Fibroblast of the aortic adventitia (primary cell): Measurements from ENCODE around the gene FIBP. TPM values are rescaled to one million over a fixed set of nuclear protein-coding genes. Genes with fewer than 3 reads are reported as not detected.
A peak's percentile ranks its signal among the peaks of the same experiment; 100 is the strongest.

ENCODE experiments used
- DNase-seq: peaks from one replicate; pipeline ENCODE4 v3.0.0-alpha.2; 2010; ENCODE audit warnings: low read depth
- H3K4me3 ChIP-seq: 2 replicates; pipeline ENCODE4 v1.5.1; 2011; ENCODE audit warnings: low read depth, mild to moderate bottlenecking, control low read depth, low read length, moderate library complexity
- CTCF ChIP-seq: IDR thresholded peaks from 2 replicates; pipeline ENCODE4 v1.5.1; 2011; ENCODE audit warnings: mild to moderate bottlenecking, low read length, control low read depth, inconsistent platforms; ENCODE audit not compliant: insufficient read depth
- total RNA-seq: library from RNA; depleted of rRNA; stranded (reverse); fragments of >200 nt; gene quantifications from 2 replicates; pipeline ENCODE4 v1.2.3, GENCODE V29; 2012; ENCODE audit warnings: low replicate concordance

FIBP gene
- total RNA-seq, 1 donor, result 157 TPM

- no peak for TF ChIP-seq CTCF
- DNase-seq, result no peak
Measured at GRCh38 chr11:65927904-65928397, 39.7 kb upstream of the FIBP start.

GRCh38 chr11:65925397-65925796 is 37.1 kb upstream of the FIBP start:
- TF ChIP-seq CTCF, result no peak
- no peak overlapping the region for H3K4me3 ChIP-seq
- DNase-seq, result no peak

More at GRCh38 chr11:65927904-65928397, 39.7 kb upstream of the FIBP start:
- no peak overlapping the region for H3K4me3 ChIP-seq

- no peak for DNase-seq
- no peak overlapping the region for H3K4me3 ChIP-seq
- no peak for TF ChIP-seq CTCF
Measured at GRCh38 chr11:65922565-65922964, 34.3 kb upstream of the FIBP start.

- no peak for DNase-seq
- TF ChIP-seq CTCF, result no peak
- H3K4me3 ChIP-seq, result no peak overlapping the region
Measured at GRCh38 chr11:65921876-65922275, 33.6 kb upstream of the FIBP start.

GRCh38 chr11:65921033-65921555 is 32.8 kb upstream of the FIBP start:
- no peak for DNase-seq

GRCh38 chr11:65920372-65920802 is 32.1 kb upstream of the FIBP start:
- DNase-seq, result no peak
- H3K4me3 ChIP-seq, result peak overlapping the region; percentile 83

More at GRCh38 chr11:65921033-65921555, 32.8 kb upstream of the FIBP start:
- no peak for TF ChIP-seq CTCF
- peak overlapping the region; percentile 83 for H3K4me3 ChIP-seq

More at GRCh38 chr11:65920372-65920802, 32.1 kb upstream of the FIBP start:
- no peak for TF ChIP-seq CTCF
